HepG2 (cell line): Measurements from ENCODE around the gene HYAL1. TPM values are rescaled to one million over a fixed set of nuclear protein-coding genes. Genes with fewer than 3 reads are reported as not detected.

Experiments
- CBFB ChIP-seq: sonication (generic); formaldehyde crosslinking; IDR thresholded peaks from 2 replicates; pipeline ENCODE4 v1.4.0; 2020; ENCODE audit warnings: missing genetic modification reagents
- HNRNPL ChIP-seq: fragments of 200-400 bp; formaldehyde crosslinking; IDR thresholded peaks from 2 replicates; pipeline ENCODE4 v1.6.1; 2017; ENCODE audit warnings: mild to moderate bottlenecking, low read depth, low read length
- MIER3 ChIP-seq: IDR thresholded peaks from 2 replicates; pipeline ENCODE4 v1.6.1; 2016; ENCODE audit warnings: missing compliant biosample characterization, borderline replicate concordance
- NCOA5 ChIP-seq: sonication (generic); formaldehyde crosslinking; IDR thresholded peaks from 2 replicates; pipeline ENCODE4 v1.4.0; 2020; ENCODE audit warnings: missing genetic modification reagents
- NCOR1 ChIP-seq: fragments of 200-600 bp; sonication (generic); IDR thresholded peaks from 2 replicates; pipeline ENCODE4 v1.7.0; 2017; ENCODE audit warnings: antibody characterized with exemption, low read length, borderline replicate concordance
- NR2F6 ChIP-seq, 2 experiments: IDR thresholded peaks; 2 replicates each; pipeline ENCODE4 v1.6.1; 2016; ENCODE audit warnings: antibody characterized with exemption in 1 of 2, mild to moderate bottlenecking in 1 of 2
- PRPF4 ChIP-seq: fragments of 200-400 bp; formaldehyde crosslinking; IDR thresholded peaks from 2 replicates; pipeline ENCODE4 v1.6.1; 2016; ENCODE audit warnings: low read length, low read depth; ENCODE audit not compliant: poor library complexity, severe bottlenecking
- RBM39 ChIP-seq: fragments of 200-400 bp; formaldehyde crosslinking; IDR thresholded peaks from one replicate; pipeline ENCODE4 v1.6.1; 2018; ENCODE audit warnings: antibody characterized with exemption, mild to moderate bottlenecking, low read depth, low read length; ENCODE audit not compliant: poor library complexity, severe bottlenecking
- STAG1 ChIP-seq: sonication (generic); formaldehyde crosslinking; IDR thresholded peaks from 2 replicates; pipeline ENCODE4 v1.4.0; 2020; ENCODE audit warnings: missing genetic modification reagents
- ZBTB37 ChIP-seq: sonication (generic); formaldehyde crosslinking; IDR thresholded peaks from 2 replicates; pipeline ENCODE4 v1.4.0; 2020; ENCODE audit warnings: mild to moderate bottlenecking, missing genetic modification reagents
- ZBTB4 ChIP-seq: sonication (generic); formaldehyde crosslinking; IDR thresholded peaks from 2 replicates; pipeline ENCODE4 v1.4.0; 2020; ENCODE audit warnings: missing genetic modification reagents, mild to moderate bottlenecking, borderline replicate concordance
- ZKSCAN1 ChIP-seq: fragments of 150-350 bp; IDR thresholded peaks from 2 replicates; pipeline ENCODE4 v1.6.1; 2014; ENCODE audit warnings: low read length
- ZMYM4 ChIP-seq: sonication (generic); formaldehyde crosslinking; IDR thresholded peaks from 2 replicates; pipeline ENCODE4 v1.8.1; 2023; ENCODE audit warnings: mild to moderate bottlenecking, missing genetic modification reagents
- ZNF225 ChIP-seq: sonication (generic); formaldehyde crosslinking; IDR thresholded peaks from 2 replicates; pipeline ENCODE4 v1.4.0; 2020; ENCODE audit warnings: mild to moderate bottlenecking, missing genetic modification reagents
- ZNF282 ChIP-seq: fragments of 450-650 bp; IDR thresholded peaks from 2 replicates; pipeline ENCODE4 v1.6.1; 2018; ENCODE audit not compliant: partially characterized antibody
- ZNF331 ChIP-seq: sonication (generic); formaldehyde crosslinking; IDR thresholded peaks from 2 replicates; pipeline ENCODE4 v1.4.0; 2020; ENCODE audit warnings: missing genetic modification reagents
- ZNF577 ChIP-seq: sonication (generic); formaldehyde crosslinking; IDR thresholded peaks from 2 replicates; pipeline ENCODE4 v1.4.0; 2020; ENCODE audit warnings: mild to moderate bottlenecking, low read depth, missing genetic modification reagents, borderline replicate concordance
- ZNF703 ChIP-seq: sonication (generic); formaldehyde crosslinking; IDR thresholded peaks from 2 replicates; pipeline ENCODE4 v1.5.1; 2020; ENCODE audit warnings: missing genetic modification reagents, mild to moderate bottlenecking, moderate library complexity, borderline replicate concordance
- polyA plus RNA-seq, 8 experiments: library from polyadenylated mRNA; depleted of rRNA in 3 of 8; stranded (reverse) in 7 of 8; unstranded in 1 of 8; fragments of >200 nt; fragmentation: Illumina TruSeq in 4 of 8; extraction: Trizol in 4 of 8; gene quantifications; 2 replicates each; pipeline versions ENCODE4 v1.2.1 to v1.2.3, GENCODE V29; 2011 to 2016; ENCODE audit warnings: low read depth in 4 of 8, missing spikeins in 1 of 8, mixed read lengths in 1 of 8; ENCODE audit not compliant: insufficient read depth in 1 of 8
- total RNA-seq, 5 experiments: library from RNA; depleted of rRNA; stranded (reverse); fragments of >200 nt; fragmentation: Illumina TruSeq; extraction: Trizol; gene quantifications; 2 replicates each; pipeline ENCODE4 v1.2.3, GENCODE V29; 2016; ENCODE audit warnings: low read depth in 1 of 5
- TF ChIP-seq, protein P1 (sequence below): sonication (generic); formaldehyde crosslinking; conservative IDR thresholded peaks from 2 replicates; pipeline ENCODE4 v1.8.0; 2022; ENCODE audit warnings: low read depth, missing genetic modification reagents
- TF ChIP-seq, protein P2 (sequence below): sonication (generic); formaldehyde crosslinking; IDR thresholded peaks from 2 replicates; pipeline ENCODE4 v1.8.0; 2022; ENCODE audit warnings: missing genetic modification reagents, mild to moderate bottlenecking, borderline replicate concordance
- TF ChIP-seq, protein P3 (sequence below): sonication (generic); formaldehyde crosslinking; IDR thresholded peaks from 2 replicates; pipeline ENCODE4 v1.4.0; 2020; ENCODE audit warnings: missing genetic modification reagents

Gene HYAL1
- total and polyA plus RNA-seq, 2 of the 13 experiments (the other 11 are each of a cell fraction or from before 2014, with no cell fraction given) = 76.5 to 193 TPM

- TF ChIP-seq, protein P1, sequence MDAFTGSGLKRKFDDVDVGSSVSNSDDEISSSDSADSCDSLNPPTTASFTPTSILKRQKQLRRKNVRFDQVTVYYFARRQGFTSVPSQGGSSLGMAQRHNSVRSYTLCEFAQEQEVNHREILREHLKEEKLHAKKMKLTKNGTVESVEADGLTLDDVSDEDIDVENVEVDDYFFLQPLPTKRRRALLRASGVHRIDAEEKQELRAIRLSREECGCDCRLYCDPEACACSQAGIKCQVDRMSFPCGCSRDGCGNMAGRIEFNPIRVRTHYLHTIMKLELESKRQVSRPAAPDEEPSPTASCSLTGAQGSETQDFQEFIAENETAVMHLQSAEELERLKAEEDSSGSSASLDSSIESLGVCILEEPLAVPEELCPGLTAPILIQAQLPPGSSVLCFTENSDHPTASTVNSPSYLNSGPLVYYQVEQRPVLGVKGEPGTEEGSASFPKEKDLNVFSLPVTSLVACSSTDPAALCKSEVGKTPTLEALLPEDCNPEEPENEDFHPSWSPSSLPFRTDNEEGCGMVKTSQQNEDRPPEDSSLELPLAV (CRISPR knock-in tag) = 0 out of 2 replicates have a peak, but pooled peaks have one; percentile 22
- TF ChIP-seq ZNF225 (CRISPR knock-in tag) (no peak), PRPF4 (no peak), ZBTB37 (0 out of 2 replicates have a peak, but pooled peaks have one; percentile 35), HNRNPL (no peak), NCOR1 (no peak), ZNF703 (CRISPR knock-in tag) (no peak), ZNF577 (CRISPR knock-in tag) (no peak), ZNF331 (CRISPR knock-in tag) (peak; percentile 46), ZMYM4 (CRISPR knock-in tag) (peak; percentile 89), NCOA5 (no peak), ZNF282 (no peak), RBM39 (no peak), ZKSCAN1 (no peak), NR2F6 (IDR thresholded peaks at IDR 0.05) (no peak), NR2F6 (CRISPR knock-in tag; IDR thresholded peaks at IDR 0.05) (no peak; the same call in 1 of the 2 replicates), MIER3 (CRISPR knock-in tag) (peak; percentile 30; the same call in 1 of the 2 replicates), ZBTB4 (CRISPR knock-in tag) (no peak), STAG1 (CRISPR knock-in tag) (no peak), CBFB (CRISPR knock-in tag) (peak; percentile 84; the same call in 1 of the 2 replicates)
- TF ChIP-seq, protein P2, sequence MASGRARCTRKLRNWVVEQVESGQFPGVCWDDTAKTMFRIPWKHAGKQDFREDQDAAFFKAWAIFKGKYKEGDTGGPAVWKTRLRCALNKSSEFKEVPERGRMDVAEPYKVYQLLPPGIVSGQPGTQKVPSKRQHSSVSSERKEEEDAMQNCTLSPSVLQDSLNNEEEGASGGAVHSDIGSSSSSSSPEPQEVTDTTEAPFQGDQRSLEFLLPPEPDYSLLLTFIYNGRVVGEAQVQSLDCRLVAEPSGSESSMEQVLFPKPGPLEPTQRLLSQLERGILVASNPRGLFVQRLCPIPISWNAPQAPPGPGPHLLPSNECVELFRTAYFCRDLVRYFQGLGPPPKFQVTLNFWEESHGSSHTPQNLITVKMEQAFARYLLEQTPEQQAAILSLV (CRISPR knock-in tag) = peak; percentile 77; the same call in 1 of the 2 replicates
- TF ChIP-seq, protein P3, sequence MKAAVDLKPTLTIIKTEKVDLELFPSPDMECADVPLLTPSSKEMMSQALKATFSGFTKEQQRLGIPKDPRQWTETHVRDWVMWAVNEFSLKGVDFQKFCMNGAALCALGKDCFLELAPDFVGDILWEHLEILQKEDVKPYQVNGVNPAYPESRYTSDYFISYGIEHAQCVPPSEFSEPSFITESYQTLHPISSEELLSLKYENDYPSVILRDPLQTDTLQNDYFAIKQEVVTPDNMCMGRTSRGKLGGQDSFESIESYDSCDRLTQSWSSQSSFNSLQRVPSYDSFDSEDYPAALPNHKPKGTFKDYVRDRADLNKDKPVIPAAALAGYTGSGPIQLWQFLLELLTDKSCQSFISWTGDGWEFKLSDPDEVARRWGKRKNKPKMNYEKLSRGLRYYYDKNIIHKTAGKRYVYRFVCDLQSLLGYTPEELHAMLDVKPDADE (CRISPR knock-in tag) = 0 out of 2 replicates have a peak, but pooled peaks have one; percentile 38
Measured at GRCh38 chr3:50337175-50337861, 33.9 kb upstream of the HYAL1 start (continued).
